WTC11 (cell line): Measurements from ENCODE around the gene SULT2B1. TPM values are rescaled to one million over a fixed set of nuclear protein-coding genes. Genes with fewer than 3 reads are reported as not detected.

Experiments
- ATAC-seq: fragments of 200-7000 bp; cut with Tn5 transposase; 2 replicates; pipeline ENCODE4 v1.10.0; 2021; ENCODE audit warnings: mild to moderate bottlenecking, moderate library complexity
- CTCF ChIA-PET: fragments of 300-600 bp; sonication (Branson Sonifier 250); formaldehyde crosslinking; loops from one replicate; lab custom pipeline; 2021; ENCODE audit warnings: antibody characterized with exemption; lab: Charles Lee
- POLR2A ChIA-PET: fragments of 350-600 bp; sonication (Branson Sonifier 250); formaldehyde crosslinking; loops from one replicate; lab custom pipeline; 2021; ENCODE audit warnings: antibody characterized with exemption; lab: Charles Lee
- DNase-seq: peaks from one replicate; pipeline ENCODE4 v3.0.0; 2021; ENCODE audit warnings: low spot score
- H3K27ac Mint-ChIP-seq: 2 replicates; pipeline ENCODE4 v1.8.0; 2021; ENCODE audit warnings: mixed read lengths
- H3K27me3 Mint-ChIP-seq: 2 replicates; pipeline ENCODE4 v1.8.0; 2021; ENCODE audit warnings: low read depth, mild to moderate bottlenecking, moderate library complexity, mixed read lengths
- H3K36me3 Mint-ChIP-seq: 2 replicates; pipeline ENCODE4 v1.8.0; 2021; ENCODE audit warnings: mixed read lengths
- H3K4me1 Mint-ChIP-seq: 2 replicates; pipeline ENCODE4 v1.8.0; 2022; ENCODE audit warnings: mixed read lengths
- H3K4me3 Mint-ChIP-seq: 2 replicates; pipeline ENCODE4 v1.8.0; 2021; ENCODE audit warnings: mild to moderate bottlenecking, moderate library complexity, mixed read lengths
- H3K9me3 Mint-ChIP-seq: 2 replicates; pipeline ENCODE4 v1.8.0; 2021; ENCODE audit warnings: mixed read lengths
- ATF1 ChIP-seq: sonication (generic); formaldehyde crosslinking; IDR thresholded peaks from 2 replicates; pipeline ENCODE4 v1.8.1; 2023; ENCODE audit warnings: mild to moderate bottlenecking, moderate library complexity, missing genetic modification reagents
- CREM ChIP-seq: sonication (generic); formaldehyde crosslinking; IDR thresholded peaks from 2 replicates; pipeline ENCODE4 v1.8.1; 2022; ENCODE audit warnings: mild to moderate bottlenecking, missing genetic modification reagents, moderate library complexity
- E2F5 ChIP-seq: sonication (generic); formaldehyde crosslinking; IDR thresholded peaks from 2 replicates; pipeline ENCODE4 v1.8.1; 2022; ENCODE audit warnings: mild to moderate bottlenecking, moderate library complexity, missing genetic modification reagents
- FOXJ3 ChIP-seq: sonication (generic); formaldehyde crosslinking; IDR thresholded peaks from 2 replicates; pipeline ENCODE4 v1.9.0; 2021; ENCODE audit warnings: missing genetic modification reagents, mild to moderate bottlenecking, borderline replicate concordance
- FOXP4 ChIP-seq: sonication (generic); formaldehyde crosslinking; IDR thresholded peaks from 2 replicates; pipeline ENCODE4 v1.8.0; 2022; ENCODE audit warnings: mild to moderate bottlenecking, missing genetic modification reagents
- HMGA2 ChIP-seq: fragments of 250-450 bp; sonication (Bioruptor Pico); IDR thresholded peaks from 2 replicates; pipeline ENCODE4 v1.4.0; 2021; ENCODE audit warnings: mild to moderate bottlenecking, moderate library complexity
- JAZF1 ChIP-seq: fragments of 250-450 bp; sonication (Bioruptor Pico); IDR thresholded peaks from 2 replicates; pipeline ENCODE4 v1.9.0; 2021; ENCODE audit warnings: moderate library complexity, mild to moderate bottlenecking, inconsistent platforms
- JUN ChIP-seq: sonication (generic); formaldehyde crosslinking; IDR thresholded peaks from 2 replicates; pipeline ENCODE4 v1.8.0; 2023; ENCODE audit warnings: mild to moderate bottlenecking, missing genetic modification reagents
- NFE2L1 ChIP-seq: sonication (generic); formaldehyde crosslinking; IDR thresholded peaks from 2 replicates; pipeline ENCODE4 v1.8.1; 2023; ENCODE audit warnings: missing genetic modification reagents
- TEAD4 ChIP-seq: sonication (generic); formaldehyde crosslinking; IDR thresholded peaks from 2 replicates; pipeline ENCODE4 v1.8.0; 2022; ENCODE audit warnings: mild to moderate bottlenecking, missing genetic modification reagents
- ZBTB21 ChIP-seq: sonication (generic); formaldehyde crosslinking; IDR thresholded peaks from 2 replicates; pipeline ENCODE4 v1.8.1; 2023; ENCODE audit warnings: mild to moderate bottlenecking, missing genetic modification reagents, borderline replicate concordance
- ZNF219 ChIP-seq: sonication (generic); formaldehyde crosslinking; IDR thresholded peaks from 2 replicates; pipeline ENCODE4 v1.8.0; 2023; ENCODE audit warnings: missing genetic modification reagents, mild to moderate bottlenecking, borderline replicate concordance
- ZNF281 ChIP-seq: sonication (generic); formaldehyde crosslinking; IDR thresholded peaks from 2 replicates; pipeline ENCODE4 v1.8.0; 2023; ENCODE audit warnings: mild to moderate bottlenecking, missing genetic modification reagents
- ZNF671 ChIP-seq: fragments of 250-450 bp; sonication (Bioruptor Pico); IDR thresholded peaks from 2 replicates; pipeline ENCODE4 v1.8.0; 2021; ENCODE audit warnings: mild to moderate bottlenecking
- total RNA-seq: library from RNA; stranded (reverse); gene quantifications from 3 replicates; pipeline ENCODE4 v1.2.3, GENCODE V29; 2021

Gene SULT2B1
- total RNA-seq, 1 experiment from 2014 or later: 0.96 TPM

GRCh38 chr19:48616491-48617056, 64.6 kb downstream of the SULT2B1 start:
- DNase-seq (no peak), ATAC-seq (no peak)
- CTCF ChIA-PET: interaction anchor here (1.3 to 2.7 kb wide), 2 partner anchors 14 to 111 kb away, joined by 3 to 17 read pairs; no protein-coding TSS in a partner anchor
- TF ChIP-seq E2F5 (CRISPR knock-in tag) (no peak), ZNF671 (CRISPR knock-in tag) (0 out of 2 replicates have a peak, but pooled peaks have one; percentile 34)
- TF ChIP-seq, all 79 proteins: peak for 1
- Mint-ChIP-seq H3K9me3 (no peaks in the 10 kb centered on the region), H3K27ac (peak overlapping the region; percentile 84), H3K4me1 (peaks cover 59% of the 10 kb centered on the region), H3K27me3 (no peaks in the 10 kb centered on the region), H3K36me3 (peaks cover 40% of the 10 kb centered on the region), H3K4me3 (peak overlapping the region; percentile 99)
- POLR2A ChIA-PET: interaction anchor here (1.8 to 2.6 kb wide), 3 partner anchors 14 to 123 kb away, joined by 4 to 18 read pairs (median 9); partner anchors contain the start of gene CA11

GRCh38 chr19:48617146-48617937, 65.4 kb downstream of the SULT2B1 start:
- DNase-seq: no peak
- Mint-ChIP-seq H3K4me1 (peaks cover 59% of the 10 kb centered on the region), H3K27me3 (no peaks in the 10 kb centered on the region; the same call in 1 of the 2 replicates)
- TF ChIP-seq E2F5 (CRISPR knock-in tag): no peak
- no peak for TF ChIP-seq TEAD4
- no peak for TF ChIP-seq ATF1 (CRISPR knock-in tag)
- no peak for TF ChIP-seq JAZF1 (CRISPR knock-in tag)
- TF ChIP-seq HMGA2 (CRISPR knock-in tag): no peak
- TF ChIP-seq ZNF219 (CRISPR knock-in tag): no peak
- no peak for TF ChIP-seq CREM
- no peak for TF ChIP-seq FOXP4 (CRISPR knock-in tag)
- no peak for TF ChIP-seq ZNF281
- TF ChIP-seq NFE2L1 (CRISPR knock-in tag): no peak
- TF ChIP-seq ZBTB21 (CRISPR knock-in tag): no peak
- no peak for TF ChIP-seq JUN (CRISPR knock-in tag)
- no peak for TF ChIP-seq FOXJ3 (CRISPR knock-in tag)
- TF ChIP-seq, all 79 proteins: peak for 0
- no peak for ATAC-seq
- no peaks in the 10 kb centered on the region for H3K9me3 Mint-ChIP-seq
- CTCF ChIA-PET: interaction anchor here (1.0 to 1.3 kb wide), 2 partner anchors 8 to 13 kb away, joined by 3 to 10 read pairs; no protein-coding TSS in a partner anchor
- H3K4me3 Mint-ChIP-seq: peak overlapping the region; percentile 99
- peak overlapping the region; percentile 100 for H3K27ac Mint-ChIP-seq
- H3K36me3 Mint-ChIP-seq: peaks cover 42% of the 10 kb centered on the region
- POLR2A ChIA-PET: interaction anchor here (1.1 to 2.8 kb wide), 2 partner anchors 10 to 13 kb away, joined by 3 to 23 read pairs; no protein-coding TSS in a partner anchor
